ENCODE results near the gene NDUFS7.
"Not testable (repeated sequence)": the region's sequence is repeated elsewhere in the genome, so short reads cannot be mapped to it uniquely, and the experiment has no call there.

Gene NDUFS7

GRCh38 chr19:1417681-1418495, 34.2 kb downstream of the NDUFS7 start:
- DNase-seq (ENCODE audit: low read depth in 2 of 2): no peak

DNA sequence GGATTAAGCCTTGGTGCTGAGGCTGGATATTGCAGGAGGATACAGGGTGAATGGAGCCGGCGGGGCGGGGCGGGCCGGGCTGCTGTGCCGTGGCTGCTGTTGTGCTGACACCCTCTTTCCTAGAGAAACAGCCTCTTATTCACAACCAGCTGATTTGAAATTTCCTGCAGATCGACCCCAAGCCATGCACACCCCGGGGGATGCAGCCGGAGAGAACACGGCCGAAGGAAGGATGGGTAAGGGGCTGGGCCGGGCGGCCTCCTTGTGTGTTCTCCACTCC, 34.7 kb downstream of the NDUFS7 start:
- DNase-seq (ENCODE audit: low read depth in 2 of 2): no peak

DNA sequence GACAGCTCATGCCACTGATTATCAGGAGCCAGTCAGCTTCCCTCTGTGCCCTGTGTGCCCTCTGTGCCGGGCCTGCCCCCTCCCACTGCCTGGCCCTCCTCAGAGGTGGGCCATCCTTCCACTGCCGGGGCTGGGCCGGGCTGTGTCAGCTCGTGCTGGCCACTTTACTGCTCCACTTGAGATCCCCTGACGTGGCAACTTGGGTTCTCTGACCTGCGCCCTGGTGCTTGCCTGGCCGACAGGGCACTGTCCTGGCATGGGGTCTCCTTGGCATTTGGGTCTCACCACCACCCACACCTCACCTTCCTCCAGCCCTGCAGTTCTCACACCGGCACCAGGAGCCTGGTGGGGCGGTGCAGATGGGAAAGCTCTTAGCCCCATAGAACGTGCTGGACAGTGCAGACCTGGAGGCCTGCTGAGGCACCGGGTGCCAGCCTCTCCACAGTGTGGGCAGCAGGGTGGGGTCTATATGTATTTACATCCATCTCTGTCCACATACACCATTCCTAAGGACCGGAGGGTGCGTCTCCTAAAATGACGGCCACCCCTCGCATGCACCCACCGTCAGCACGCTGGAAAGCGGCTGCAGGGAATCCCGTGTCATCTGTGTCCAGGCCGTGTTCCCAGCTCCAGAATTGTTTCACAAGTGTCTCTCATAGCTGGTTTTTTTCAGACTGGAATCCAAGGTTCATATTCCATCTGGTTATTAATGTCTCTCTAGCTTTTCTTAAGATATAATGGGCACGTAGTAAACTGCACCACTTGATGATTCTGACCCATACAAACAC, 35.4 kb downstream of the NDUFS7 start:
- DNase-seq (ENCODE audit: low read depth in 2 of 2): no peak

- not testable (repeated sequence) for DNase-seq (ENCODE audit: low read depth in 2 of 2)
These were observed 36.4 kb downstream of the NDUFS7 start for GRCh38 chr19:1420085-1420484.

DNA sequence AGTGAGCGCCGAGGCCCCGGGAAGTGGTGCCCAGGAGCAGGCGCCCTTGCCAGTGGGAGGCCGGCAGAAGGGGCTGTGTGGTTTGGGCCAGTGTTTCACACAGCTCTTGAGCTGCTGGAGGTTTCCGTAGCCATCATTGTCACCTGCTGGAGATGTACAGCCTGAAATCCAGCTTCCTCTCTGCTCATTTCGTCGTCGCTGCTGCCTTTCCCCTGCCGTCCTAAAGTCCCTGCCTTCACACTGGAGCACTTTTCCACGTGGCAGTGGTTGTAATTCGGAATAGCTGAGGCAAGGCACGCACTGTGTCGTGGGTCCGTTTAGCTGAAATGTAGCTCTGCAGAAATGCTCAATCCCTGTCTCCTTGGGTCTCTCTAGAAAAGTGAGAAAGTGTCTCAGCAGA, 36.9 kb downstream of the NDUFS7 start:
- DNase-seq (ENCODE audit: low read depth in 2 of 2): no peak

GRCh38 chr19:1421218-1421957, 37.7 kb downstream of the NDUFS7 start:
- no peak for DNase-seq (ENCODE audit: low read depth in 2 of 2)

GRCh38 chr19:1421958-1422305, 38.2 kb downstream of the NDUFS7 start:
- DNase-seq (ENCODE audit: low read depth in 2 of 2): no peak

GRCh38 chr19:1422360-1422759, 38.7 kb downstream of the NDUFS7 start:
- DNase-seq (ENCODE audit: low read depth in 2 of 2): no peak

- no peak for DNase-seq (ENCODE audit: low read depth in 2 of 2)
These were observed 39.2 kb downstream of the NDUFS7 start for GRCh38 chr19:1422943-1423342.

DNA sequence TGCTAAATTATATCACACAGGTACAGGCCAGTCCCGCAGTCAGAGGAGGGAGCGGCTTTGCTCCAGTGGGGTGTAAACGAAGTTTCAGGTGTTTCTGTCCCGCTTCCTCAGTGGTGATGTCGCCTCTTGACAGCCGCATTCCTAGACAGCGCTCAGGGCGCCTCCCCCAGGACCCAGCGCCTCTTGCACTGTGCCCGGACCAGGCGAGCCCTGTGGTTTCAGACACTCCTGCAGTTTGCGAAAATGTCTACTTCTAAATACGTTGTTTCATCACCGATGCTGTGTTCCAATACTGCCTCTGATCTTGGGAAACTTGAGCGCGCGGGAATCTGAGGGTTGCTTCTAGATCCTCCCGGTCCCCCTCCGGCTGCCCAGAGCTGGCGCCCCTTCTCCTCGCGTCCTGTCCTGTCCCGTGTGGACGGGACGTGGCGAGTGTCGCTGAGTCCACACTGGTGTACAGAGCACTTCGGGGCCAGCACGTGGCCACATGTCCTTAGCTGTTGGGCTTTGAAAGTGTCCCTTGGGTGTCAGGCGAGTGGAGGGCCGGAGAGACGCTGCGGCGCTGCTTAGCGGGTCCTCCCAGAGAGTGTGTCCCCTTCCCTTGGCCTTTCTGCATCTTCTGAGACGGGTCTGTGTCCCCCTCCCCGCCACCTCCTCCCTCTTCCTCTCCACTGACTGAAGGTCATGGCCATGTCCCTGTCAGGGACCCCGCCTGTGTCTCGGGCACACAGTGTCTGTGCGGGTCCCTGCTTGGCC, 39.9 kb downstream of the NDUFS7 start:
- DNase-seq (ENCODE audit: low read depth in 2 of 2): no peak

- DNase-seq (ENCODE audit: low read depth in 2 of 2): no peak
These were observed 40.7 kb downstream of the NDUFS7 start for GRCh38 chr19:1424192-1424955.

DNA sequence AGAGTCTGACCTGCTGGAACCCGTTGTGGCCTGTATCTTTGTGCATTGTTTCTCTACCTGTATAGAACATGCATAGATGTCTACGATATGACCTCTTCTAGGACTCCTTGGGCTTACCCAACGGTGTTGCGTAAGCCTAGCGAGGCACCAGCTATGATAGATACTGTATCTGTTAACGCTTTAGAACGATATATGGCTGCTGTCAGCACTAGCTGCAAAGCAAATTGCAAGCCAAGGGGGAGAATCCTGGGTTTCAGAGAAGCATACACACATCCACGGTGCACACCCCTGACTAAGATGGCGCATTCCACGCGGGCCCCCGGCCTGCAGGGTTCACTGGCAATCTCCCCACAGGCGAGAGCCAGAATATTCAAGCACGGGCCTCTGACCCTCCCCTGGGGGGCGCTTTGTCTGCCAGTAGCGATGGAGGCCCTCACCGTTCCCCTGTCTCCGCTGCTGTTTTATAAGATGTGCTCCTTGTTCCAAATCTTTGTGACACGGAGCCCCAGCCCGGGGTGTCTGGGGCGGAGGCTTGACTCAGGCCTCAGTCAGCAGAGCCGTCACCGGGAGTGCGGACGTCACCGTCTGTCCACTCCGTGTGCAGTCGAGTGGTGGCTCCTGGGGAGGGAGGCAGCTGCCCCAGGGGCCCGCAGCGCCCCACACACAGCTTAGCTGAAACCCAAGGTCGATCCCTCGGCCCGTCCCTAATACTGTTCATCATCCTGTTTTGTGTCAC, 41.6 kb downstream of the NDUFS7 start:
- peak in 1 of 2 experiments; percentile 40 for DNase-seq (ENCODE audit: low read depth in 2 of 2)

- DNase-seq (ENCODE audit: low read depth in 2 of 2): no peak
These were observed 42.2 kb downstream of the NDUFS7 start for GRCh38 chr19:1425902-1426301.

GRCh38 chr19:1426736-1427135, 43.0 kb downstream of the NDUFS7 start:
- no peak for DNase-seq (ENCODE audit: low read depth in 2 of 2)

DNA sequence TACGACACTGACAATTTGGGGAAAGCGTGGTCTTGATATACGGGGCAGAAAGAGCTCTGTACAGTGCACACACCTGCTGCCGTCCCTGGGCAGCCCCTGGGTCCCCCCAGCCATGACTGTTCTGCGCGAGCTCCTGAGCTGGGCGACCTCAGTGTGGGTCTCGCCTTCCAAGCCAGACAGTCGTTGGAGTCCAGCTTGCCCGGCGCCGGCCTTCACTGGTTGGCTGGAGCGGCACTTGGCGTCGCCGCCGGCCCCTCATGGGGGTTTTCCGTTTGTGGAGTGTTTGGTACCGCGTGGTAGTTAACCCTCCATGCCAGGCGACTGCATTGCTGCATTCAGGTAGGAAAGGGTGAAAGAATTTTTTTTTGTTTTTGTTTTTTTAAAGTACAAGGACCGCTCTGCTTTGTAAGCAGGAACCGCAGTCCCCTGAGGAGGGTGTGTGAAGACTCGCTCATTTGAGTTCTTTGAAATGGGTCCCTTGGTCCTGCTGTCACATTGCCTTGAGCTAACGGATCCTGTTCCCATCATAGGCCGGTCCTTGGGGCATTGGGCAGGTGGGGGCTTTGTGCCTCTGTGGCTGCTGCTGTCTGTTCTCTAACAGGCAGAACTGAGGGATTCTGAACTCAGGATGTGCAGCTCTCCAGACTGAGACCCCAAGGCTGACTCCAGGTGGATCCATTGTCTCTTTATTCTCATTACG, 43.7 kb downstream of the NDUFS7 start:
- no peak for DNase-seq (ENCODE audit: low read depth in 2 of 2)

DNA sequence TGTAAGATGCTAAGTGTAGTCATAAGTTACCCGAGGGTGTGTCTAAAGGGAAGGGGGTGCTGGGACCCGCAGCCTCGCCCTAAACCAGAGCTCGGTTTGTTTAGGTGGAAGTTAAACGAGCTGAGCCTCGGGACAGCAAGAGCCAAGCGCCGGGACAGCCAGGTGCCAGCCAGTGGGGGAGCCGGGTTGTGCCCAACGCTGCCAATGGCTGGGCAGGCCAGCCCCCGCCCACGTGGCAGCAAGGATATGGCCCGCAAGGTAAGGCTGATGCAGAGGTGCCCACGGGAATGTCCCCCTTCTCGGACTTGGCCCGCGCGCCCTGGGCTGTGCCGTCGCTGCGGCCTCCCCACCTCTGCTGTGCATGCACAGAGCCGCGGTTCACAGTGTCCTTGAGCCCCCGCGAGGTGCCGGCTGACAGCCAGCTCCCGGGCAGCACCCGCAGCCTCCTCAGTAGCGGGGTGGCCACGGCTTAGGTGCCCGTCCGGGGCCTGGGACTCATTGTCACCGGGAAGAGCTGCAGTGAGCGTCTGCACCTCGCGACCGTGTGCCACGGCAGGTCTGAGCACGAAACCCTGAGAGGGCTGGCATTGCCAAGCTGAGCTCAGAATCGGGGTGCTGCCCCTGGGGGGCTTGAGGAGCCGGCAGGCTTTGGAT, 45.2 kb downstream of the NDUFS7 start:
- DNase-seq (ENCODE audit: low read depth in 2 of 2): no peak

DNA sequence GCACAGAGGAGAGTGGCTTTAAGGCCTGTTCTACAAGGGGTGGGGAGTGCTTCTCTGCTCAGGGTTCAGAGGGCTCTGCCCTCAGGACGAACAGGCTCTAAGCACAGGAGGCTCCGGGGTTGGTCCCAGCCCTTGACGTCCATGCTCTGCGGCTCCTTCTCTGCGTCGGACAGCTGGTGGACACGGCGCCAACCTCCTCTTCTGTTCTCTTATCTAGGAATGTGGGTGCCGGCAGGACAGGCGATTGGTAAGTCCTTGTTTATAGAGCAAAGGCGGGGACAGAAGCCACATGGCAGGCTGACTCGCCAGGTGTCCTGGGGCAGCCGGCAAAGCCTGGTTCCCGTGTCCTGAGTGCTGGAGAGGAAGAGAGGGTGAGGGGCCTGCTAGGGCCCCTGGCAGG, 46.0 kb downstream of the NDUFS7 start:
- no peak for DNase-seq (ENCODE audit: low read depth in 2 of 2)

- no peak for DNase-seq (ENCODE audit: low read depth in 2 of 2)
These were observed 46.5 kb downstream of the NDUFS7 start for GRCh38 chr19:1430246-1430645.

- DNase-seq (ENCODE audit: low read depth in 2 of 2): no peak
These were observed 48.2 kb downstream of the NDUFS7 start for GRCh38 chr19:1431759-1432506.
